HG03196 (cell line): ENCODE results near the gene MST1.

Source experiments
- ATAC-seq: cut with Tn5 transposase; IDR thresholded peaks from one replicate; pipeline ENCODE4 v1.9.1; 2021; ENCODE audit not compliant: unreplicated experiment

MST1 gene

GRCh38 chr3:49718858-49719213 lies 29.6 kb upstream of the MST1 start:
- ATAC-seq, result no peak

GRCh38 chr3:49717959-49718857 lies 28.9 kb upstream of the MST1 start:
- ATAC-seq, result no peak

GRCh38 chr3:49717211-49717958 lies 28.1 kb upstream of the MST1 start:
- ATAC-seq, result no peak

GRCh38 chr3:49716691-49717210 lies 27.5 kb upstream of the MST1 start:
- no peak for ATAC-seq

- no peak for ATAC-seq
These were observed 26.9 kb upstream of the MST1 start for GRCh38 chr3:49716169-49716568.

- ATAC-seq, result no peak
These were observed 26.4 kb upstream of the MST1 start for GRCh38 chr3:49715611-49716121.

- ATAC-seq, result no peak
These were observed 25.7 kb upstream of the MST1 start for GRCh38 chr3:49714728-49715550.

- no peak for ATAC-seq
These were observed 24.2 kb upstream of the MST1 start for GRCh38 chr3:49713336-49714105.

GRCh38 chr3:49712631-49713317 lies 23.5 kb upstream of the MST1 start:
- no peak for ATAC-seq

GRCh38 chr3:49712166-49712565 lies 22.9 kb upstream of the MST1 start:
- ATAC-seq, result no peak

- ATAC-seq, result no peak
These were observed 22.2 kb upstream of the MST1 start for GRCh38 chr3:49711489-49711888.

GRCh38 chr3:49709852-49710251 lies 20.6 kb upstream of the MST1 start:
- ATAC-seq, result no peak

GRCh38 chr3:49707113-49707480 lies 17.8 kb upstream of the MST1 start:
- no peak for ATAC-seq

GRCh38 chr3:49706456-49707112 lies 17.3 kb upstream of the MST1 start:
- no peak for ATAC-seq

- ATAC-seq, result no peak
These were observed 16.2 kb upstream of the MST1 start for GRCh38 chr3:49705390-49705960.

- ATAC-seq, result no peak
These were observed 15.4 kb upstream of the MST1 start for GRCh38 chr3:49704629-49705028.

GRCh38 chr3:49703956-49704355 lies 14.7 kb upstream of the MST1 start:
- ATAC-seq, result no peak

GRCh38 chr3:49703443-49703927 lies 14.2 kb upstream of the MST1 start:
- peak; percentile 57 for ATAC-seq

- no peak for ATAC-seq
These were observed 13.4 kb upstream of the MST1 start for GRCh38 chr3:49702672-49703071.
